GM23338 (cell line): ENCODE results near the gene CAT. TPM values are rescaled to one million over a fixed set of nuclear protein-coding genes. Genes with fewer than 3 reads are reported as not detected.

Experiments used
- ATAC-seq: fragments of 200-7000 bp; cut with Tn5 transposase; 3 replicates; pipeline ENCODE4 v1.9.1; 2020
- DNase-seq: peaks from one replicate; pipeline ENCODE4 v3.0.0-alpha.2; 2015; ENCODE audit warnings: low spot score
- H2AFZ ChIP-seq: fragments of 200-600 bp; sonication (generic); 2 replicates; pipeline ENCODE4 v1.8.0; 2016; ENCODE audit warnings: antibody characterized with exemption, mild to moderate bottlenecking, moderate library complexity
- H3F3A ChIP-seq: fragments of 200-600 bp; sonication (generic); replicated peaks from 2 replicates; pipeline ENCODE4 v1.8.0; 2017; ENCODE audit warnings: antibody characterized with exemption, mixed run types, low read depth
- H3K27ac ChIP-seq: fragments of 200-600 bp; sonication (generic); 2 replicates; pipeline ENCODE4 v1.6.1; 2016; ENCODE audit warnings: low read depth
- H3K27me3 ChIP-seq: fragments of 200-600 bp; sonication (generic); 2 replicates; pipeline ENCODE4 v1.8.0; 2016; ENCODE audit warnings: mild to moderate bottlenecking, mixed run types, moderate library complexity; ENCODE audit not compliant: insufficient read depth
- H3K36me3 ChIP-seq: fragments of 200-600 bp; sonication (generic); 2 replicates; pipeline ENCODE4 v1.8.0; 2016; ENCODE audit warnings: mild to moderate bottlenecking; ENCODE audit not compliant: insufficient read depth
- H3K4me1 ChIP-seq: fragments of 200-600 bp; sonication (generic); 2 replicates; pipeline ENCODE4 v1.8.0; 2016; ENCODE audit warnings: mild to moderate bottlenecking, moderate library complexity; ENCODE audit not compliant: insufficient read depth
- H3K4me2 ChIP-seq: fragments of 200-600 bp; sonication (generic); 2 replicates; pipeline ENCODE4 v1.7.1; 2017; ENCODE audit warnings: mixed run types
- H3K4me3 ChIP-seq: fragments of 200-600 bp; sonication (generic); 2 replicates; pipeline ENCODE4 v1.6.1; 2016; ENCODE audit warnings: mixed run types
- H3K79me2 ChIP-seq: fragments of 200-600 bp; sonication (generic); replicated peaks from 2 replicates; pipeline ENCODE4 v1.8.0; 2017; ENCODE audit warnings: mild to moderate bottlenecking; ENCODE audit not compliant: insufficient read depth
- H3K9me2 ChIP-seq: fragments of 200-600 bp; sonication (generic); 2 replicates; pipeline ENCODE4 v1.8.0; 2017; ENCODE audit not compliant: insufficient read depth
- H4K20me1 ChIP-seq: fragments of 200-600 bp; sonication (generic); replicated peaks from 2 replicates; pipeline ENCODE4 v1.8.0; 2017; ENCODE audit warnings: mild to moderate bottlenecking; ENCODE audit not compliant: insufficient read depth
- H3K27ac Mint-ChIP-seq: 2 replicates; pipeline ENCODE4 v1.8.0; 2020; ENCODE audit warnings: inconsistent platforms, mild to moderate bottlenecking, moderate library complexity, mixed read lengths
- H3K27me3 Mint-ChIP-seq: 3 replicates; pipeline ENCODE4 v1.8.0; 2022; ENCODE audit warnings: low read depth, mild to moderate bottlenecking, moderate library complexity, mixed read lengths, inconsistent platforms; ENCODE audit not compliant: insufficient read depth, poor library complexity
- H3K36me3 Mint-ChIP-seq: 3 replicates; pipeline ENCODE4 v1.8.0; 2021; ENCODE audit warnings: low read depth, mild to moderate bottlenecking, inconsistent platforms, moderate library complexity, mixed read lengths
- H3K4me1 Mint-ChIP-seq: 3 replicates; pipeline ENCODE4 v1.8.0; 2020; ENCODE audit warnings: mild to moderate bottlenecking, inconsistent platforms, mixed read lengths
- H3K4me3 Mint-ChIP-seq: 3 replicates; pipeline ENCODE4 v1.8.0; 2021; ENCODE audit warnings: moderate library complexity, mild to moderate bottlenecking, inconsistent platforms, mixed read lengths
- H3K9me3 Mint-ChIP-seq: 3 replicates; pipeline ENCODE4 v1.8.0; 2020; ENCODE audit warnings: moderate library complexity, mild to moderate bottlenecking, inconsistent platforms, mixed read lengths
- CREB1 ChIP-seq: fragments of 250-450 bp; sonication (Bioruptor Pico); IDR thresholded peaks from 2 replicates; pipeline ENCODE4 v1.5.0; 2020; ENCODE audit warnings: low read depth, mild to moderate bottlenecking, moderate library complexity
- ETS1 ChIP-seq: IDR thresholded peaks from 2 replicates; pipeline ENCODE4 v1.6.1; 2016; ENCODE audit warnings: antibody characterized with exemption
- EZH2 ChIP-seq: fragments of 200-600 bp; sonication (generic); IDR thresholded peaks from one replicate; pipeline ENCODE4 v1.8.0; 2017; ENCODE audit warnings: antibody characterized with exemption, mild to moderate bottlenecking, low read depth; ENCODE audit not compliant: unreplicated experiment
- EZH2phosphoT487 ChIP-seq: fragments of 200-600 bp; sonication (generic); IDR thresholded peaks from one replicate; pipeline ENCODE4 v1.8.1; 2018; ENCODE audit warnings: antibody characterized with exemption; ENCODE audit not compliant: unreplicated experiment
- JUNB ChIP-seq: IDR thresholded peaks from one replicate; pipeline ENCODE4 v1.6.1; 2016; ENCODE audit warnings: antibody characterized with exemption; ENCODE audit not compliant: unreplicated experiment
- NANOG ChIP-seq: IDR thresholded peaks from 2 replicates; pipeline ENCODE4 v1.6.1; 2016; ENCODE audit warnings: antibody characterized with exemption, borderline replicate concordance
- POLR2AphosphoS5 ChIP-seq: IDR thresholded peaks from 2 replicates; pipeline ENCODE4 v1.6.1; 2016; ENCODE audit warnings: antibody characterized with exemption, low read depth
- STAT1 ChIP-seq: IDR thresholded peaks from one replicate; pipeline ENCODE4 v1.6.1; 2016; ENCODE audit warnings: antibody characterized with exemption; ENCODE audit not compliant: unreplicated experiment
- ZNF114 ChIP-seq: fragments of 250-450 bp; sonication (Bioruptor Pico); IDR thresholded peaks from 2 replicates; pipeline ENCODE4 v1.5.0; 2020; ENCODE audit warnings: mild to moderate bottlenecking, moderate library complexity
- ZNF331 ChIP-seq: fragments of 250-450 bp; sonication (Bioruptor Pico); IDR thresholded peaks from 2 replicates; pipeline ENCODE4 v1.5.0; 2020; ENCODE audit warnings: low read depth, mild to moderate bottlenecking, moderate library complexity
- polyA plus RNA-seq: library from polyadenylated mRNA; unstranded; fragments of >200 nt; fragmentation: Nextera tagmentation; extraction: Ambion mirVana; gene quantifications from 2 replicates; pipeline ENCODE4 v1.2.1, GENCODE V29; 2016
- total RNA-seq: library from RNA; depleted of rRNA; stranded (reverse); fragments of >200 nt; shearing (Covaris generic); gene quantifications from 2 replicates; pipeline ENCODE4 v1.2.3, GENCODE V29; 2014
- TF ChIP-seq, protein P1 (sequence below): fragments of 250-450 bp; sonication (Bioruptor Pico); IDR thresholded peaks from 2 replicates; pipeline ENCODE4 v1.5.0; 2020; ENCODE audit warnings: mild to moderate bottlenecking, moderate library complexity
- TF ChIP-seq, protein P2 (sequence below): IDR thresholded peaks from one replicate; pipeline ENCODE4 v1.6.1; 2018; ENCODE audit warnings: antibody characterized with exemption; ENCODE audit not compliant: unreplicated experiment
- TF ChIP-seq, protein P3 (sequence below), 2 experiments: fragments of 200-600 bp in 1 of 2; sonication (generic) in 1 of 2; conservative IDR thresholded peaks; 2 replicates each; pipeline versions ENCODE4 v1.5.1 to v1.6.1; 2016 to 2017; ENCODE audit warnings: antibody characterized with exemption in 2 of 2, low read depth in 2 of 2, mild to moderate bottlenecking in 2 of 2, moderate library complexity in 1 of 2

CAT gene
- total and polyA plus RNA-seq, 2 experiments from 2014 or later: 15.9 to 24.0 TPM

DNA sequence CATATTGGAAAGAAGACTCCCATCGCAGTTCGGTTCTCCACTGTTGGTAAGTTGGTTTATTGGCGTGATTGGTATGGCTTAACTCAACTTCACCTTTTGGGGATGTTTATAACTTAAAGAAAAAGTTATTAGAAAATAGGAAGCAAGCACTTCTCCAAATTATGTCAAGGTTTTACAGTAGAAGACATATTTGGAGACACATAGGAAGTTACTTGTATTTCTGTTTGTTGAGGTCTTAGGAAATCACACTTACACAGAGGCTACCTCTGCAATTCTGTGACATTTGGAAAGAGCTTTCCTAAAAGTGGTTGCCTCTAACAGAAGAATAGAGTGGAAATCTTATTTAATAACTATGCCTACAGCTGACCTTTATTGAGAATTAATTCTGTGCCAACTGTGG, 12.3 kb downstream of the CAT start:
- Mint-ChIP-seq H3K4me1 (no peaks in the 10 kb centered on the region), H3K27me3 (no peaks in the 10 kb centered on the region), H3K9me3 (no peaks in the 10 kb centered on the region), H3K36me3 (peaks cover 8% of the 10 kb centered on the region; the same call in 2 of the 3 replicates), H3K4me3 (no peak overlapping the region), H3K27ac (no peak overlapping the region)
- no peak for TF ChIP-seq POLR2AphosphoS5
- TF ChIP-seq ZNF331 (CRISPR knock-in tag): no peak
- no peak for TF ChIP-seq ZNF114
- no peak for TF ChIP-seq EZH2
- no peak for TF ChIP-seq ETS1
- TF ChIP-seq, protein P1, sequence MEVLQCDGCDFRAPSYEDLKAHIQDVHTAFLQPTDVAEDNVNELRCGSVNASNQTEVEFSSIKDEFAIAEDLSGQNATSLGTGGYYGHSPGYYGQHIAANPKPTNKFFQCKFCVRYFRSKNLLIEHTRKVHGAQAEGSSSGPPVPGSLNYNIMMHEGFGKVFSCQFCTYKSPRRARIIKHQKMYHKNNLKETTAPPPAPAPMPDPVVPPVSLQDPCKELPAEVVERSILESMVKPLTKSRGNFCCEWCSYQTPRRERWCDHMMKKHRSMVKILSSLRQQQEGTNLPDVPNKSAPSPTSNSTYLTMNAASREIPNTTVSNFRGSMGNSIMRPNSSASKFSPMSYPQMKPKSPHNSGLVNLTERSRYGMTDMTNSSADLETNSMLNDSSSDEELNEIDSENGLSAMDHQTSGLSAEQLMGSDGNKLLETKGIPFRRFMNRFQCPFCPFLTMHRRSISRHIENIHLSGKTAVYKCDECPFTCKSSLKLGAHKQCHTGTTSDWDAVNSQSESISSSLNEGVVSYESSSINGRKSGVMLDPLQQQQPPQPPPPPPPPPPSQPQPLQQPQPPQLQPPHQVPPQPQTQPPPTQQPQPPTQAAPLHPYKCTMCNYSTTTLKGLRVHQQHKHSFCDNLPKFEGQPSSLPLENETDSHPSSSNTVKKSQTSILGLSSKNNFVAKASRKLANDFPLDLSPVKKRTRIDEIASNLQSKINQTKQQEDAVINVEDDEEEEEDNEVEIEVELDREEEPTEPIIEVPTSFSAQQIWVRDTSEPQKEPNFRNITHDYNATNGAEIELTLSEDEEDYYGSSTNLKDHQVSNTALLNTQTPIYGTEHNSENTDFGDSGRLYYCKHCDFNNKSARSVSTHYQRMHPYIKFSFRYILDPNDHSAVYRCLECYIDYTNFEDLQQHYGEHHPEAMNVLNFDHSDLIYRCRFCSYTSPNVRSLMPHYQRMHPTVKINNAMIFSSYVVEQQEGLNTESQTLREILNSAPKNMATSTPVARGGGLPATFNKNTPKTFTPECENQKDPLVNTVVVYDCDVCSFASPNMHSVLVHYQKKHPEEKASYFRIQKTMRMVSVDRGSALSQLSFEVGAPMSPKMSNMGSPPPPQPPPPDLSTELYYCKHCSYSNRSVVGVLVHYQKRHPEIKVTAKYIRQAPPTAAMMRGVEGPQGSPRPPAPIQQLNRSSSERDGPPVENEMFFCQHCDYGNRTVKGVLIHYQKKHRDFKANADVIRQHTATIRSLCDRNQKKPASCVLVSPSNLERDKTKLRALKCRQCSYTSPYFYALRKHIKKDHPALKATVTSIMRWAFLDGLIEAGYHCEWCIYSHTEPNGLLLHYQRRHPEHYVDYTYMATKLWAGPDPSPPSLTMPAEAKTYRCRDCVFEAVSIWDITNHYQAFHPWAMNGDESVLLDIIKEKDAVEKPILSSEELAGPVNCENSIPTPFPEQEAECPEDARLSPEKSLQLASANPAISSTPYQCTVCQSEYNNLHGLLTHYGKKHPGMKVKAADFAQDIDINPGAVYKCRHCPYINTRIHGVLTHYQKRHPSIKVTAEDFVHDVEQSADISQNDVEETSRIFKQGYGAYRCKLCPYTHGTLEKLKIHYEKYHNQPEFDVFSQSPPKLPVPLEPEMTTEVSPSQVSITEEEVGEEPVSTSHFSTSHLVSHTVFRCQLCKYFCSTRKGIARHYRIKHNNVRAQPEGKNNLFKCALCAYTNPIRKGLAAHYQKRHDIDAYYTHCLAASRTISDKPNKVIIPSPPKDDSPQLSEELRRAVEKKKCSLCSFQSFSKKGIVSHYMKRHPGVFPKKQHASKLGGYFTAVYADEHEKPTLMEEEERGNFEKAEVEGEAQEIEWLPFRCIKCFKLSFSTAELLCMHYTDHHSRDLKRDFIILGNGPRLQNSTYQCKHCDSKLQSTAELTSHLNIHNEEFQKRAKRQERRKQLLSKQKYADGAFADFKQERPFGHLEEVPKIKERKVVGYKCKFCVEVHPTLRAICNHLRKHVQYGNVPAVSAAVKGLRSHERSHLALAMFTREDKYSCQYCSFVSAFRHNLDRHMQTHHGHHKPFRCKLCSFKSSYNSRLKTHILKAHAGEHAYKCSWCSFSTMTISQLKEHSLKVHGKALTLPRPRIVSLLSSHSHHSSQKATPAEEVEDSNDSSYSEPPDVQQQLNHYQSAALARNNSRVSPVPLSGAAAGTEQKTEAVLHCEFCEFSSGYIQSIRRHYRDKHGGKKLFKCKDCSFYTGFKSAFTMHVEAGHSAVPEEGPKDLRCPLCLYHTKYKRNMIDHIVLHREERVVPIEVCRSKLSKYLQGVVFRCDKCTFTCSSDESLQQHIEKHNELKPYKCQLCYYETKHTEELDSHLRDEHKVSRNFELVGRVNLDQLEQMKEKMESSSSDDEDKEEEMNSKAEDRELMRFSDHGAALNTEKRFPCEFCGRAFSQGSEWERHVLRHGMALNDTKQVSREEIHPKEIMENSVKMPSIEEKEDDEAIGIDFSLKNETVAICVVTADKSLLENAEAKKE (CRISPR knock-in tag): no peak
- TF ChIP-seq, protein P2, sequence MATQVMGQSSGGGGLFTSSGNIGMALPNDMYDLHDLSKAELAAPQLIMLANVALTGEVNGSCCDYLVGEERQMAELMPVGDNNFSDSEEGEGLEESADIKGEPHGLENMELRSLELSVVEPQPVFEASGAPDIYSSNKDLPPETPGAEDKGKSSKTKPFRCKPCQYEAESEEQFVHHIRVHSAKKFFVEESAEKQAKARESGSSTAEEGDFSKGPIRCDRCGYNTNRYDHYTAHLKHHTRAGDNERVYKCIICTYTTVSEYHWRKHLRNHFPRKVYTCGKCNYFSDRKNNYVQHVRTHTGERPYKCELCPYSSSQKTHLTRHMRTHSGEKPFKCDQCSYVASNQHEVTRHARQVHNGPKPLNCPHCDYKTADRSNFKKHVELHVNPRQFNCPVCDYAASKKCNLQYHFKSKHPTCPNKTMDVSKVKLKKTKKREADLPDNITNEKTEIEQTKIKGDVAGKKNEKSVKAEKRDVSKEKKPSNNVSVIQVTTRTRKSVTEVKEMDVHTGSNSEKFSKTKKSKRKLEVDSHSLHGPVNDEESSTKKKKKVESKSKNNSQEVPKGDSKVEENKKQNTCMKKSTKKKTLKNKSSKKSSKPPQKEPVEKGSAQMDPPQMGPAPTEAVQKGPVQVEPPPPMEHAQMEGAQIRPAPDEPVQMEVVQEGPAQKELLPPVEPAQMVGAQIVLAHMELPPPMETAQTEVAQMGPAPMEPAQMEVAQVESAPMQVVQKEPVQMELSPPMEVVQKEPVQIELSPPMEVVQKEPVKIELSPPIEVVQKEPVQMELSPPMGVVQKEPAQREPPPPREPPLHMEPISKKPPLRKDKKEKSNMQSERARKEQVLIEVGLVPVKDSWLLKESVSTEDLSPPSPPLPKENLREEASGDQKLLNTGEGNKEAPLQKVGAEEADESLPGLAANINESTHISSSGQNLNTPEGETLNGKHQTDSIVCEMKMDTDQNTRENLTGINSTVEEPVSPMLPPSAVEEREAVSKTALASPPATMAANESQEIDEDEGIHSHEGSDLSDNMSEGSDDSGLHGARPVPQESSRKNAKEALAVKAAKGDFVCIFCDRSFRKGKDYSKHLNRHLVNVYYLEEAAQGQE: no peak
- no peak for TF ChIP-seq JUNB
- TF ChIP-seq, protein P3, sequence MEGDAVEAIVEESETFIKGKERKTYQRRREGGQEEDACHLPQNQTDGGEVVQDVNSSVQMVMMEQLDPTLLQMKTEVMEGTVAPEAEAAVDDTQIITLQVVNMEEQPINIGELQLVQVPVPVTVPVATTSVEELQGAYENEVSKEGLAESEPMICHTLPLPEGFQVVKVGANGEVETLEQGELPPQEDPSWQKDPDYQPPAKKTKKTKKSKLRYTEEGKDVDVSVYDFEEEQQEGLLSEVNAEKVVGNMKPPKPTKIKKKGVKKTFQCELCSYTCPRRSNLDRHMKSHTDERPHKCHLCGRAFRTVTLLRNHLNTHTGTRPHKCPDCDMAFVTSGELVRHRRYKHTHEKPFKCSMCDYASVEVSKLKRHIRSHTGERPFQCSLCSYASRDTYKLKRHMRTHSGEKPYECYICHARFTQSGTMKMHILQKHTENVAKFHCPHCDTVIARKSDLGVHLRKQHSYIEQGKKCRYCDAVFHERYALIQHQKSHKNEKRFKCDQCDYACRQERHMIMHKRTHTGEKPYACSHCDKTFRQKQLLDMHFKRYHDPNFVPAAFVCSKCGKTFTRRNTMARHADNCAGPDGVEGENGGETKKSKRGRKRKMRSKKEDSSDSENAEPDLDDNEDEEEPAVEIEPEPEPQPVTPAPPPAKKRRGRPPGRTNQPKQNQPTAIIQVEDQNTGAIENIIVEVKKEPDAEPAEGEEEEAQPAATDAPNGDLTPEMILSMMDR (conservative IDR thresholded peaks at IDR 0.05; ENCODE audit: low read depth in 2 of 2): no peak
- TF ChIP-seq NANOG: no peak
- no peak for TF ChIP-seq CREB1 (CRISPR knock-in tag)
- TF ChIP-seq EZH2phosphoT487: no peak
- no peak for TF ChIP-seq STAT1
- H4K20me1 ChIP-seq: peaks cover 11% of the 10 kb centered on the region; the same call in 1 of the 2 replicates
- H2AFZ ChIP-seq: no peak overlapping the region
- no peak overlapping the region for H3K4me2 ChIP-seq
- no peaks in the 10 kb centered on the region; the same call in 1 of the 2 replicates for H3K79me2 ChIP-seq
- no peaks in the 10 kb centered on the region for H3K27me3 ChIP-seq
- no peak overlapping the region for H3K4me3 ChIP-seq
- H3K4me1 ChIP-seq: no peaks in the 10 kb centered on the region
- H3K27ac ChIP-seq: no peak overlapping the region
- ATAC-seq: no peak
- no peaks in the 10 kb centered on the region for H3F3A ChIP-seq
- H3K36me3 ChIP-seq: peaks cover 27% of the 10 kb centered on the region; the same call in 1 of the 2 replicates
- H3K9me2 ChIP-seq: no peaks in the 10 kb centered on the region
- DNase-seq: no peak
